HG02610 (cell line): Measurements from ENCODE around the gene GNAL.

Source experiments
- ATAC-seq: cut with Tn5 transposase; IDR thresholded peaks from one replicate; pipeline ENCODE4 v1.9.1; 2021; ENCODE audit warnings: mild to moderate bottlenecking, moderate library complexity; ENCODE audit not compliant: unreplicated experiment

The GNAL gene

DNA sequence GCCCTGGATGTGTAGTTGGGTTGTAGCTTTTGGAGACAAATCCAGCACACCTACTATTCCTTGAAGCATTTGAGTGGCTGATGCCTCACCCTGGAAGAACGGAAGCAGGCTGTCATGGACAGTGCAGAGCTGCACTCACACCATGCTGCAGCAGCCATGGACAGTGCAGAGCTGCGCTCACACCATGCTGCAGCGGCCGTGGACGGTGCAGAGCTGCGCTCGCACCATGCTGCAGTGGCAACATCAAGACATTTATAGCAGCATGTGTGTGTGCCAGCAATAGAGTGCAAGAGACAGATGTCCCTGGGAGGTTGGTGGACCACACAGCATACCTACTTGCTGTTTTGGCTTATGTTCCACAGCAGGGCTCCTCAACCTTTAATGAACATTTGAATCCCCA lies 30.6 kb downstream of the GNAL start:
- no peak for ATAC-seq

DNA sequence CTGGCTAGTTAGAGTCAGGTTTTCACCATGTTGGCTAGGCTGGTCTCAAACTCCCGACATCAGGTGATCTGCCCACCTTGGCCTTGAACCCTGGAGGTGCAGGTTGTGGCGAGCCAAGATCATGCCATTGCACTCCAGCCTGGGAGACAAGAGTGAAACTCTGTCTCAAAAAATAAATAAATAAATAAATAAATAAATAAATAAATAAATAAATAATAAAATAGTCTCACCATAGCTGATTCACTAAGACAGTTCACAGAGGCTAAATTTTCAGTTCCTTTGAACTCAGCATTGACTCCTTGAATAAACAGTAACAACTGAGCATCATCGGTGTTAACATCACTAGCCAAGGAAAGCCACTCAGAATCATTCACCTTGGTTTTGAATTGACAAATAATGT lies 32.7 kb downstream of the GNAL start:
- ATAC-seq, result no peak

- ATAC-seq, result no peak
Observed at GRCh38 chr18:11724781-11725180, 35.7 kb downstream of the GNAL start.

- ATAC-seq, result no peak
Observed at GRCh38 chr18:11726556-11726955, 37.5 kb downstream of the GNAL start.

DNA sequence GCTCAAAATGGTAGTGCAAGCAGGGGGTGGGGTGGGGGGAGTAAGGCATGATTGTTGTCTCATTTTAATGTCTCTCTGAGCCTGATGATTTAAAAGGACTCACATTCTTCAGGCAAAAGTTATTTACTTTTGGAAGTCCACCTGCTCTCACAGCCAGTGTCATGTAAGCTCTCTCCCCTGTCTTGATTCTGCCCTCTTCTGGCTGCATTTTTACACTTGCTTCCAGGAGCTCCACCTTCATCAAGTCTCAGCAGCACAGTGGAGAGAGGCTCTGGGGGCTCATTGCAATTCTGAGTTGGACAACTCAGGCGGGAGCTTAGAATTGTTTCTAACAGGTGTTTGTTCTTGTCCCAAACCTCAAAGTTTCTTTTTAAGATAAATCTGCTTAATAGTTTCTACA lies 39.2 kb downstream of the GNAL start:
- no peak for ATAC-seq

GRCh38 chr18:11729556-11729955 lies 40.5 kb downstream of the GNAL start:
- ATAC-seq, result no peak

DNA sequence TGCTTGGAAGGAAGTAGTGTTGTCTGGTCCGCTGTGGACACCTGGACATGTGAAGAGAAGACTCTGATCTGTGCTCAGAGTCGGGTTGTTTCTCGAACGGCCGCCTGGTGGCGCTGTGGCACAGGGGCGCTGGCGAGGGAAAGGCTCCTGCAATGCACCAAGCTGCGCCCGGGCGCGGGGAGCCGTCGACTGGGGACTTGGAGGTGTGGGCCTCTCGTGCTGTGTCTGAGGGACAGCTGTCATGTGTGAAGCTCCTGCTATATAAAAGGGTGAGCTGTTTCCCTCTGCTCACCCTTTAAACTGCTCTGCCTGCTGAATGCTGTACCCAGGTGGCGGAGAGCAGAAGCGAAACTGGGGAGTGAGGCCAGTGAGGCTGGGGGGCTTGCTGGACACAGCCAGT lies 44.0 kb downstream of the GNAL start:
- no peak for ATAC-seq

DNA sequence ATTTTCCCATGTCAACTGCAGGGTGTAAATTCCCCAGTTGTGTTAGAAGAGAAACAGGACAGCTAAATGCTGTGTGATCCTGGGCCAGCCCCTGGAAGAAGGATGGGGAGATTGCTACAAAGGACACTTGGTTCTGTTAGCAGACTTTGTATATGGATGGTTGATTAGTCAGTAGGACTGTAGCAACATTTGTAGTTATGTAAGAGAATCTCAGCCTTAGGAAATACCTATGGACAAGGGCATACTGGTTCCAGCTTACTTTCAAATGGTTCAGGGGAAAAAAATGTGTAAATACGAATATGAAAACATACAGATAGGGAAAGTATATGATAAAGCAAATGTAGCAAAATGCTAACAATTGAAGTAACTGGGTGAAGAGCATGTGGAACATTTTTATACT lies 47.6 kb downstream of the GNAL start:
- ATAC-seq, result no peak

GRCh38 chr18:11739893-11740292 lies 50.8 kb downstream of the GNAL start:
- no peak for ATAC-seq

GRCh38 chr18:11740461-11740860 lies 51.4 kb downstream of the GNAL start:
- no peak for ATAC-seq

GRCh38 chr18:11741505-11742145 lies 52.6 kb downstream of the GNAL start:
- no peak for ATAC-seq

- no peak for ATAC-seq
Observed at GRCh38 chr18:11745521-11745920, 56.5 kb downstream of the GNAL start.

DNA sequence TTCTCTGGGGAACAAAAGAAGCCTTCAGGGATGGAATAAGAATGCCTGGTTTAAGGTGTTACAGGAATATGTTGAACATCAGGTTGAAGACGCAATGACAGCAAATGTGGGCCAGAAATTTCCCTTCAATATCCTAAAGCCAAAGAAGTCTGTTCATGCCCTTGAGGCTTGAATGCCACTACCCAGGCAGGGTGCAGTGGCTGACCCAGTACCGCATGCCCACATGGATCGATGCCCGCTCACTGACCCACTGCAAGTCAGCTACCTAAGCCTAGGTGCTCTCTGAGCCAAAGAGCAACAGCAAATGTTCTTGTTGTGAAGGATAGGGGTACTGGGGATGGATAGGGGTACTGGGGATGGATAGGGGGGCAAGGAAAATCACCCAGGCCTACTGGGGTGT lies 58.2 kb downstream of the GNAL start:
- ATAC-seq, result no peak

GRCh38 chr18:11747731-11748130 lies 58.7 kb downstream of the GNAL start:
- no peak for ATAC-seq

DNA sequence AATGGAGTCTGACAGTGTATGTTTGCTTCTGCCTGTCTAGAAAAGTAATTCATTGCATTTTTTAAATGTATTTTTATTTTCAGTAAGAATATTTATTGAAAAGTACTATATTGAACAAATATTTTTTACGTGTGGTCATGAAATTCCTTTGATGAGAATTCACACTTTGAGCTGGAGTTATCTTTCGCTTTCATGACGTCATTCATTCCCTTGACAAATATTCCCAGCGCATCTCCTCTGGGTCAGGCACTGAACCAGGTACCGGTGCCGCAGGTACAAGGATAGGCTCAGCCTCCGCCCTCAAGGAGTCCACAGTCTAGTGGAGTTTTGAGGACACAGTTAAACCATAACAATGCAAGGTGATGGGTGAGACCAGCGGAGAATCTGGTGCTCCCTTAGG lies 60.2 kb downstream of the GNAL start:
- no peak for ATAC-seq

- ATAC-seq, result no peak
Observed at GRCh38 chr18:11750171-11750570, 61.1 kb downstream of the GNAL start.

- no peak for ATAC-seq
Observed at GRCh38 chr18:11750581-11751310, 61.7 kb downstream of the GNAL start.

DNA sequence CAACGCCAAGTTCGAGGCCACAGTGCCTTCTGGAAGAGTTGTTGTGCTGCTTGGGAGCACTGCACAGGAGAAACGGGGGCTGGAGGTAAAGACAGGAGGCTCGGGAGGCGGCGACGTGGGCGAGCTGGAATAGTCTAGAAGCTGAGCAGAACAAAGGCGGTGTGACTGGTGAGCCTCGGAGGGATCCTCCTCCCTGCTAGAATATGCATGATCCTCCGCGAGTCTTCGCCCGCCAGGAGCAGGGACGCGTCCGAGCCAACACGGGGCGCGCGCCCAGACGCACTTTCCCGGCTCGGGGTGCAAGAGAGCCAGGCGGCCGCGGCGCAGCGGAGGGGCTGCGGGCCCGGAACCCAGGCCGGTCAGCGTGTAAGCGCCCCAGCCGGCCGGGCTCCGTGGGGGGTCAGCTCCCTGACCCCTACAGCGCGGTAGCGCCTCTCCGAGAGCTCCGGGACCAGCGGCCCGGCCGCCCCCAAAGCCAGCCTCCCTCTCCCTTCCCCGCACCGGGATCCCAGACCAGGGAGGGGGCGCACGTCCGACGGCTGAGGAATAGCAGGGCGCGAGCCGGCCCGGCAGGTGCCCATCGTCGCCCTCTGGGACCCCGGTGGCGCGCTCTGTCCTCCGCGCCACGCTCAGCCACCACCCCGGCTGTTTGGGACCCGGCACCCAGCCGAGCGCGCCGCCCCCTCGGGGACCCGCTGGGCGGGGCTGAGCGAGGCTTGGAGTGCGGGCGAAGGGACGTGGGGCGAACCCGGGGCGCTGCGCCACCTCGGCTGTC lies 62.5 kb downstream of the GNAL start:
- ATAC-seq, result no peak

- ATAC-seq, result no peak
Observed at GRCh38 chr18:11752116-11752911, 63.2 kb downstream of the GNAL start.

DNA sequence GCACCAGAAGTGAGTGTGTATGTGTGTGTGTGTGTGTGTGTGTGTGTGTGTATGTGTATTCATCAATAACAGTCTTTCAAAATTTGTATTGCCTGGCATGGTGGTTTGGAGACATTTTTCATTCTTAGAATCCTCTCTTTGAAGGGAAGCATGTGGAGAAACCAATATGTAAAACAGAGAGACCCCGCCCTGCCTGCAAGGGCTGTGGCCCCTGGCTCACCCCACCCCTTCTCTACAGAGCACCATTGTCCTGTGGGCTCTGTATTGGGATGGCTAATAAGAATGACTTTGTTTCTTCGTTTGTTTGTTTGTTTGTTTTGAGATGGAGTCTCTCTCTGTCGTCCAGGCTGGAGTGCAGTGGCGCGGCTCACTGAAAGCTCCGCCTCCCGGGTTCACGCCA lies 65.9 kb downstream of the GNAL start:
- ATAC-seq, result no peak

GRCh38 chr18:11757084-11757590 lies 68.1 kb downstream of the GNAL start:
- no peak for ATAC-seq
